ENCODE data around the gene DHDH. TPM values are rescaled to one million over a fixed set of nuclear protein-coding genes. Genes with fewer than 3 reads are reported as not detected.
A peak's percentile ranks its signal among the peaks of the same experiment; 100 is the strongest.

DHDH gene
- total RNA-seq, 1 donor from 2014 or later = not detected

DNA sequence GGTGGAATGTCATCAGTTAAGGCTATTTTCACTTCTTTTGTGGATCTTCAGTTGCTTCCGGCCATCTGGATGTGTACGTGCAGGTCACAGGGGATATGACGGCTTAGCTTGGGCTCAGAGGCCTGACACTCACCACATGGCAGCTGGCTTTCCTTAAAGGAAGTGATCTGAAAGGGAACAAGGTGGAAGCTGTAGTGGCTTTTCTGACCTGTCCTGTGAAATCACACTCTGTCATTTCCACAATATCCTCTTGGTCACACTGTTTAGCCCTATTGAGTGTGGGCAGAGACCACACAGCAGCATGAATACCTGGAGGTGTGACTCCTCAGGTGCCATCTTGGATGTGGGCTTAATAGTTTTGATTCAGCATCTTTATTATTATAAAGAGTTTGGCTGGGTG is 16.7 kb downstream of the DHDH start:
- peak; percentile 69 to 79 for DNase-seq (ENCODE audit: low read depth in 2 of 2)

DNA sequence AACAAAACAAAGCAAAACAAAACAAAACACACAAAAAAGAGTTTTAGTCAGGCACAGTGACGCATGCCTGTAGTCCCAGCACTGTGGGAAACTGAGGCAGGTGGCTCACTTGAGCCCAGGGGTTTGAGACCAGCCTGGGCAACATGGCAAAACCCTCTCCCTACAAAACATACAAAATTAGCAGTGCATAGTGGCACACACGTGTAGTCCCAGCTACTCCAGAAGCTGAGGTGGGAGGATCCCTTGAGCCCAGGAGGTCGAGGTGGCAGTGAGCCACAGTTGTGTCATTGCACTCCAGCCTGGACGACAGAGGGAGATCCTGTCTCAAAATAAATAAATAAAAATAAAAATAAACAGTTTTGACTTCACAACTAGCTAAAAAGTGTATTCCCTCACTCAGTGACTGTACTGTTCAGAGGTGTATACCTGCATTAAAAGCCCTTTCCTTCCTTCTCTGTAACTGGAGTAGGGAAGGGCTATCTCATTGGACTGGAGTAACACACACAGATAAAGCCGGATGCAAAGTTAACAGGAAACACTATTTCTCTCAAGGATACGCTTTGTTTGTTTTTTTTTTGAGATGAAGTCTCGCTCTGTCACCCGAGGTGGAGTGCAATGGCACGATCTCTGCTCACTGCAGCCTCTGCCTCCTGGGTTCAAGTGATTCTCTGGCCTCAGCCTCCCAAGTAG is 17.5 kb downstream of the DHDH start:
- DNase-seq (ENCODE audit: low read depth in 2 of 2) = peak in 1 of 2 donors; percentile 43

DNA sequence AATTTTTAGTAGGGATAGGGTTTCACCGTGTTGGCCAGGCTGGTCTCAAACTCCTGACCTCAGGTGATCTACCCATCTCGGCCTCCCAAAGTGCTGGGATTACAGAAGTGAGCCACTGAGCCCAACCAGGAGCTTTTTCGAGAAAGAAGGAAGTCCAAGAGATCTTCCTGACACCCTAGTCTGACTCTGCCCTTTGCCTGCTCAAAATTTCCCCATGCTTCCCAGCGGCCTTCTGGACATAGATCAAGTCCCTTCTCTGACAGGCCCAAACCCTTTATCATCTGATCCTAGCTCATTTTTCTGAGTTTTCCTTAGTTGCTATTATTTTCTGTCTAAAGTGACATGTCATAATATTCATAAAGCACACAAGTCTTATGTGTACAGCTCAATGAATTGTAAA is 19.6 kb downstream of the DHDH start:
- no peak for DNase-seq (ENCODE audit: low read depth in 2 of 2)

DNA sequence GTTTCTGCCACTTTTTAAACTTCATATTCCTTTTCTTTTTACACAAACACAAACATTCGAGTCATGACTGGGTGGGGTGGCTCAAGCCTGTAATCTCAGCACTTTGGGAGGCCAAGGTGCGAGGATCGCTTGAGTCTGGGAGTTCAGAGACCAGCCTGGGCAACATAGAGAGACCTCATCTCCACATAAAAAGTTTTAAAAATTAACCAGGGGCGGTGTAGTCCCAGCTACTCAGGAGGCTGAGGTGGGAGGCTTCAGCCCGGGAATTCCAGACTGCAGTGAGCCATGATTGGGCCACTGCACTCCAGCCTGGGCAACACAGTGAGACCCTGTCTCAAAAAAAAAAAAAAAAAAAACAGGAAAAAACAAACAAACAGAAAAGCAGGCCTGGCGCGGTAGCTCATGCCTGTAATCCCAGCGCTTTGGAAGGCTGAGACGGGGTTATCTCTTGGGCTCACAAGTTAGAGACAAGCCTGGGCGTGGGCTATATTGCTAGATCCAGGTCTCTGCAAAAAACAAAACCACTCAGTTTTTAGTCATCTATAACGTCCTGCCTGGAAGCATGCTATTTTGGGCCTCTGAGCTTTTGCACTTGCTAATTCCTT is 20.6 kb downstream of the DHDH start:
- DNase-seq (ENCODE audit: low read depth in 2 of 2) = no peak

DNA sequence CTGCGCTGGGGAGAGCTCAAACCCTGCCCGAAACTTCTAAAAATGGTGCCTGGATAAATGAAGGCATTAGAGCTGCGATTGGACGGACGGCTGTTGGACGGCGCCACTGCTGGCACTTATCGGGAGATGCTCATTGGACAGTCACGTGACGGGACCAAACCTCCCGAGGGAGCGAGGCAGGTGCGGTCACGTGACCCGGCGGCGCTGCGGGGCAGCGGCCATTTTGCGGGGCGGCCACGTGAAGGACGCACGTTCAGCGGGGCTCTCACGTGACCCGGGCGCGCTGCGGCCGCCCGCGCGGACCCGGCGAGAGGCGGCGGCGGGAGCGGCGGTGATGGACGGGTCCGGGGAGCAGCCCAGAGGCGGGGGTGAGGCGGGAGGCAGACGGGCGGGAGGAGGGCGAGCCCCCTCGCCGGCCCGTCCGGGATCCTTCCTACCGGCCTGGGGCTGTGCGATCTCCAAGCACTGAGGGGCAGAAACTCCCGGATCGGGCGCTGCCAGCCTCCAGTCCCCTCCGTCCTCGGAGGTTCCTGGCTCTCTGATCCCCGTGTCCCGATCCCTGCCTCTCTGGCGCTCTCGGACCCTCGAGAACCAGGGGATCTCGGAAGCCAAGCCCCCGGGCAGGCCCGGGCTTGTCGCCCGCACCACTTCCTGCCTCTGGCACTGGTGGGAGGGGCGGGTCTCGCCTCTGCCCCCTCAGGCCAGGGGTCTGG is 21.3 kb downstream of the DHDH start, which contains the start of gene BAX:
BAX (plus strand) TSS at position 281 of the 713 bp plus-strand sequence; CDS start at position 335, 54 bp downstream.
- peak; percentile 96 to 98 for DNase-seq (ENCODE audit: low read depth in 2 of 2)

DNA sequence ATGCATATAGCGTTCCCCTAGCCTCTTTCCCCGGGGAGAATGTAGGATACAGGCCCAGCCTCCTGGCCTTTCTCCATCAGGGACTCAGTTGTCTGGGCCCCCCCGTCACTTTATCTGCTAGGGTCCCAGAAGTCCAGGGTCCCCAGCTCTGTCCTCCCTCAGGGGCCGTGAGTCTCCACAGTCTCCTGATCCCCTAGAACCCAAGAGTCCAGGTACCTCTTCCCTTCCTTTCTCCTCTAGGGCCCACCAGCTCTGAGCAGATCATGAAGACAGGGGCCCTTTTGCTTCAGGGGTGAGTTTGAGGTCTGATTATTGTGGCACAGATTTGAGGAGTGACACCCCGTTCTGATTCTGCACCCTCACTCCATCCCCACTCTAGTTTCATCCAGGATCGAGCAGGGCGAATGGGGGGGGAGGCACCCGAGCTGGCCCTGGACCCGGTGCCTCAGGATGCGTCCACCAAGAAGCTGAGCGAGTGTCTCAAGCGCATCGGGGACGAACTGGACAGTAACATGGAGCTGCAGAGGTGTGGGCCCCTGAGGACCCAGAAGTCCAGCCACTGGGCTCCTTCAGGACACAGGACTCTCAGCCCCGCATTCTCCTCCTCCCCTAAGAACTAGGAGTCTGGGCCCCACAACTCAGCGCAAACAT is 21.9 kb downstream of the DHDH start:
- no peak for DNase-seq (ENCODE audit: low read depth in 2 of 2)

DNA sequence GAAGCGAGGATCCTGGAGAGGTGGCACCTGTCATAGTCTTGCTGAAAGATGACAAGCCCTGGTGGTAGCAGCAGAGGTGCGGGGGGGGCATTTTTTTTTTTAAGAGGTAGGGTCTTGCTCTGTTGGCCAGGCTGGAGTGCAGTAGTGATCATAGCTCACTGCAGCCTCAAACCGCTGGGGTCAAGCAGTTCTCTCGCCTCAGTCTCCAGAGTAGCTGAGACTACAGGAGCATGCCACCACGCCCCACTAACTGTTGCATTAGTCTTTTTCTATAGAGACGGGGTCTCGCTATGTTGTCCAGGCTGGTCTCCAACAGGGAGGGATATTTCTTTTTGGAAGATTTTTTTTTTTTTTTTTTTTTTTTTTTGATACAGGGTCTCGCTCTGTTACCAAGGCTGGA is 24.5 kb downstream of the DHDH start:
- no peak for DNase-seq (ENCODE audit: low read depth in 2 of 2)

DNA sequence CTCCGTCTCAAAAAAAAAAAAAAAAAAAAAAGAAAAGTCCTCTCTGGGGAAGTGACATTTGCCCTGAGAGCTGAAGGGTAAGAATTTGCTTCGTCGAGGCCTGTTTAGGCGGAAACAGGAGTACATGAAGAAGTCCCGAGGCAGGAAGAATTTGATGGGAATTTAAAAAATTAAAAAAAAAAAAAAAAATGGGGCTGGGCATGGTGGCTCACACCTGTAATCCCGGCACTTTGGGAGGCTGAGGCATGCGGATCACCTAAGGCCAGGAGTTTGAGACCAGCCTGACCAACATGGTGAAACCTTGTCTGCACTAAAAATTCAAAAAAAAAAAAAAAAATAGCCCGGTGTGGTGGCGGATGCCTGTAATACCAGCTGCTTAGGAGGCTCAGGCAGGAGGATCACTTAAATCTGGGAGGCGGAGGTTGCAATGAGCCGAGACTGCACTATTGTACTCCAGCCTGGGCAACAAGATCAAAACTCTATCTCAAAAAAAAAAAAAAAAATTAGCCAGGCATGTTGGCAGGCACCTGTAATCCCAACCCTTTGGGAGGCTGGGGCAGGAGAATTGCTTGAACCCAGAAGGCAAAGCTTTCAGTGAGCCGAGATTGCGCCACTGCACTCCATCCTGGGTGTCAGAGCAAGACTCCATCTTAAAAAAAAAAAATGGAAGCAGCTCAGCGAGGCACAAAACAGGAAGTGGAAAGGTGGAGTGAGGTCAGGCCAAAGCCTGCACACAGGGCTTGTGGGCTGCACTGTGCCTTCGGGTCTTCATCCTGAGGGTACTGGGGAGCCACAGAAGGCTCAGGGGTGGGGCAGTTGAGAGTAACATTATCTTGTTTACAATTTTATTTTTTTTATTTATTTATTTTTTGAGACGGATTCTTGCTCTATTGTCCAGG is 26.1 kb downstream of the DHDH start:
- DNase-seq (ENCODE audit: low read depth in 2 of 2) = no peak

DNA sequence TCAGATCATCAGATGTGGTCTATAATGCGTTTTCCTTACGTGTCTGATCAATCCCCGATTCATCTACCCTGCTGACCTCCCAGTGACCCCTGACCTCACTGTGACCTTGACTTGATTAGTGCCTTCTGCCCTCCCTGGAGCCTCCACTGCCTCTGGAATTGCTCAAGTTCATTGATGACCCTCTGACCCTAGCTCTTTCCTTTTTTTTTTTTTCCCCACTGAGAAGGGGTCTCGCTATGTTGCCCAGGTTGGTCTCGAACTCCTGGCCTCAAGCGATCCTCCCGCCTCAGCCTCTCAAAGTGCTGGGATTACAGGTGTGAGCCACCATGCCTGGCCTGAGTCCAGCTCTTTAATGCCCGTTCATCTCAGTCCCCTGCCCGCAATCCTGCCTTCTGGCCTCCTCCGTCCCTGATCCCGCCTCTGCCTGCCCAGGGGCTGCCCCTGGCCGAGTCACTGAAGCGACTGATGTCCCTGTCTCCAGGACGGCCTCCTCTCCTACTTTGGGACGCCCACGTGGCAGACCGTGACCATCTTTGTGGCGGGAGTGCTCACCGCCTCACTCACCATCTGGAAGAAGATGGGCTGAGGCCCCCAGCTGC is 27.7 kb downstream of the DHDH start:
- no peak for DNase-seq (ENCODE audit: low read depth in 2 of 2)

DNA sequence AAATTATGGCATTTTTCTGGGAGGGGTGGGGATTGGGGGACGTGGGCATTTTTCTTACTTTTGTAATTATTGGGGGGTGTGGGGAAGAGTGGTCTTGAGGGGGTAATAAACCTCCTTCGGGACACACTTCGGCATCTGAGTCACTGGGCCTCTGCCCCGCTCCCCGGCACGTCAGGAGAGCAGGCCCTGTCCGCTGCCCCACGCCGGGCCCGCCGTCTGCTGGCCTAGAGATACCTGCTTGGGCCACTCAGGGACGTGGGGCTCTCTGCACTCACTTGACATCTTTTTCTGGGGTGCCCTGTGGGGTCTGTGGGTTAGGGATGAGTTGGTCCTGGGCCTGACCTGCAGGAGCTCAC is 28.2 kb downstream of the DHDH start:
- no peak for DNase-seq (ENCODE audit: low read depth in 2 of 2)

DNA sequence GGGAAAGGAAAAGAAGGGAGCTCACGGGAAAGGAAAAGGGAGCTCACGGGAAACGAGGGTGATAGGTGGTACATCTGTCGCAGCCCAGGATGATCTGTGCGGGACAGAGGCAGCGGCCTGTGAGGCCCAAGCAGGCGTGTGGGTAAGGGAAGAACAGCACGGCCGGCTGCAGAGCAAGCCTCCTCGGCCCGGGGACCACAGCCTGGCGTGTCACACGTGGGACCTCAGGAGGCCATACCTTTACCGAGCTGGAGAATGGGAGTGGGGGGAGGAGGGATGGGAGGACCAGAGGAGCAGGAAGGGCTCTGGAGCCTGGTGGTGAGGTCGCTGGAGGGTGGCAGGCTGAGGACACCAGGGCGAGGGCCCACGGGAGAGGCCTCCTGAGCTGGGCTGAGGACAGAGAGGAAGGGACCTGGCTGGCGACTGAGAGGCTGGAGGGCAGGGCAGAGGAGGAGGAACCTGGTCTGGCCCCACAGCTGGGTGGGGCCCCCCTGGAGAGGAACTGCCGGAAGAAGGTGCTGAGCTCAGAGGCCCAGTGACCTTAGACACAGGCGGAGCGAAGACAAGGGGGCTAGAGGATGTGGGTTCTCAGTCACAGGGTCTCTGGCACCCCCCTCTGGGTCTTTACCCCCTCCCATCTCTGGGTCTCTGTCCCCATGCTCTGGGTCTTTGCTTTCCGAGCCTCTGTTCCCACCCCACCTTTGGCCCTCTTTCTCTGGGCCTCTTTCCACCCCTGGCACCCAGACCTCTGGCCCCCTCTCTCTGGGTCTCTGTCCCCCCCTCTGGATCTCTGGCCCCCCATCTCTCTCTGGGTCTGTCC is 28.7 kb downstream of the DHDH start:
- DNase-seq (ENCODE audit: low read depth in 2 of 2) = peak in 1 of 2 donors; percentile 41

DNA sequence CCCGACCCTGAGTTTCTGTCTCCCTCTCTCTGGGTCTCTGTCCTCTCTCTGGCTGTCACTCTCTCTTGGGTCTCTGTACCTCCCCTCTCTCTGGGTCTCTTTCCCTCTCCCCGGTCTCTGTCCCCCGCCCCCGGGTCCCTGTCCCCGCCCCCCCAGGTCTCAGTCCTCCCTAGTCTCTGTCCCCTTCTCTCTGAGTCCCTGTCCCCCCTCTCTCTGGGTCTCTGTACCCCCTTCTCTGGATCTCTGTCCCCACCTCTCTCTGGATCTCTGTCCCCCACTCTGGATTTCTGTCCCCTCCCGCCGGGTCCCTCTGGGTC is 29.3 kb downstream of the DHDH start:
- no peak for DNase-seq (ENCODE audit: low read depth in 2 of 2)

DNA sequence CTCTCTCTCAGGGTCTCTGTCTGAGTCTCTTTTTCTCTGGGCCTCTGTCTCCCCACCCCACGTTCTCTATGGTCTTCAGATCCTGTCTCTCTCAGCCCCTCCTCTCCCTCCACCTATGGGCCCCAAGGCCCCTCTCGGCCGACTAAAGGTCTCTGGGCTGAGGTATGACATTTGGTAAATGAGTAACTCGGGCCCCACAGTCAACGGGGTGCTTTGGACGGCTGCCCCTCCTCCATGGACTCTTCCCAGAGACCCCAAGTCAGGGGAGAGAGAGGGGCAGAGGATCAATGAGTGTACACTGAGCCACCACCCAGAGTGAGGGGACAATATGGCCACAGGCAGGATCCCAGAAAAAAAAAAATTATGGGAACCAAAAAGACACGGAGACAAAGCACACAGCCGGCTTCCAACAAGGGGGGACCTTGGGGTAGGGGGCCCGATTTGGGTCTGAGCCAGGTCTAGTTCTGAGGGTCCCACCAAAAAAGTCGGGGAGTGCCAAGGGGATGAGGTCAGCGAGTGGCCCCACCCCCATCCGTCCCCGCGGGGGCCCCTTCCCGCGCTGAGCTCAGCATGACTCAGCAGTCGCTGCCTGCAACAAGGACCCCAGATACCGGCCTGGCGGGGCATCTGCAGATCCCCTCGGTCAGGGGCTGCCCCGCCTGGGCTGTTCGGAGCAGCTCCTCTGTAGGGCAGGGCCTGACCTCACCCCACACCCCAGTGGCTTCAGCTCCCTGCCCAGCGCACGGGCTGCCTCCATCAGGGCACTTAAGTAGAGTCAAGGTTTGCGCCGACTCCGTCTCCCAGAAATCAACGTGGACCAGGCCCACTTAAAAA is 30.1 kb downstream of the DHDH start:
- DNase-seq (ENCODE audit: low read depth in 2 of 2) = peak; percentile 67 to 73

DNA sequence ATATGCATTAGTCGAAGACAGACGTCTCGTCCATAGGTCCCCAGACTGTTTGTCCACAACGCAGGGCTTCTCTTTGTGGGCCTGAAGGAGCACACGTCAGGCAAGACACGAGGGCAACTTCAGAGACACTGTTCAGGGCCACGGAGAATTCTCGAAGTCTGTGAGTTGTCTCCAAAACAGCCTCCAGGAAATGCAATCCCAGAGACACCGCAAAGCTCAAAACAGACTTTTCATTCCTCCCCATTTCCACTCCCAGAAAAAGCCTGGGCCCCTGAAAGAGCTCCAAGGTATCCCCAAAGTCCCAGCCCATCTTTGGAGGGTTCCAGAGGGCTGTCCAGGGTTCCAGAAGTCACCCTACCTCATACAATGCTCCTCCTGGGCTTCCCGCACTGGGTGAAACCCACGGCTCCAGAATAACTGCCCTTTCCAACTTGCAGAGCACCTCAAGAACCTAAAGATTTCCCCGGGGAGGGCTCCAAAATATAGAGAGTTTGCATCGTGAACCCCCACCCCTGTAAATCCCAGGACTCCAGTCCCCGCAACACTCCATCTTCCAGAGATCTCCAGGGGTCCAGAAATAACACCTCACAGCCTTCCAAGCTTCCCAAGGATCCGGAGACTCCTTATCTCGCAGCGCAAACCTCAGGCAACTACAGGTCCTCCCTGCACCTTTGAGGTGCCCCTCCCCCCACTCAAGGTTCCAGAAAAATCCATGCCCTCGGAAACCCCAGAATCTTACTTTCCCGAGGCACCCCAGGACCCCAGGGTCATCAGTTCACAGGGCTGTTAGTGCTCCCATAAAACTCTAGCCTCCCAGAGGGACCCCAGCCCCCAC is 30.9 kb downstream of the DHDH start:
- peak in 1 of 2 donors; percentile 50 for DNase-seq (ENCODE audit: low read depth in 2 of 2)

DNA sequence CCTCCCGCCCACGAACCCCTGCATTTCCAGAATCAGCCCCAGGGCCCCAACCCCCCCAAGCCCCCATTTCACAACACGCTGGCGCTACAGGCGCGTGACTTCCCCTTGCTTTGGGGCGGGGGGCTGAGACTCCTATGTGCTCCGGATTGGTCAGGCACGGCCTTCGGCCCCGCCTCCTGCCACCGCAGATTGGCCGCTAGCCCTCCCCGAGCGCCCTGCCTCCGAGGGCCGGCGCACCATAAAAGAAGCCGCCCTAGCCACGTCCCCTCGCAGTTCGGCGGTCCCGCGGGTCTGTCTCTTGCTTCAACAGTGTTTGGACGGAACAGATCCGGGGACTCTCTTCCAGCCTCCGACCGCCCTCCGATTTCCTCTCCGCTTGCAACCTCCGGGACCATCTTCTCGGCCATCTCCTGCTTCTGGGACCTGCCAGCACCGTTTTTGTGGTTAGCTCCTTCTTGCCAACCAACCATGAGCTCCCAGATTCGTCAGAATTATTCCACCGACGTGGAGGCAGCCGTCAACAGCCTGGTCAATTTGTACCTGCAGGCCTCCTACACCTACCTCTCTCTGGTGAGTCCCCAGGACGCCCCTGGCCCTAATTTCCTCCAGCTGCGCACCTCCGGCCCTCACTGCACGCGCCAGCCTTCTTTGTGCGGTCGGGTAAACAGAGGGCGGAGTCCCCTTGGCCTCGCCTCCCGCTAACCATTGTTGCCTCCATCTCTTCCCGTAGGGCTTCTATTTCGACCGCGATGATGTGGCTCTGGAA is 31.7 kb downstream of the DHDH start, which contains the start of gene FTL:
FTL (plus strand) TSS at position 270 of the 766 bp plus-strand sequence; CDS start at position 469, 199 bp downstream.
- DNase-seq (ENCODE audit: low read depth in 2 of 2) = peak; percentile 96 to 99

DNA sequence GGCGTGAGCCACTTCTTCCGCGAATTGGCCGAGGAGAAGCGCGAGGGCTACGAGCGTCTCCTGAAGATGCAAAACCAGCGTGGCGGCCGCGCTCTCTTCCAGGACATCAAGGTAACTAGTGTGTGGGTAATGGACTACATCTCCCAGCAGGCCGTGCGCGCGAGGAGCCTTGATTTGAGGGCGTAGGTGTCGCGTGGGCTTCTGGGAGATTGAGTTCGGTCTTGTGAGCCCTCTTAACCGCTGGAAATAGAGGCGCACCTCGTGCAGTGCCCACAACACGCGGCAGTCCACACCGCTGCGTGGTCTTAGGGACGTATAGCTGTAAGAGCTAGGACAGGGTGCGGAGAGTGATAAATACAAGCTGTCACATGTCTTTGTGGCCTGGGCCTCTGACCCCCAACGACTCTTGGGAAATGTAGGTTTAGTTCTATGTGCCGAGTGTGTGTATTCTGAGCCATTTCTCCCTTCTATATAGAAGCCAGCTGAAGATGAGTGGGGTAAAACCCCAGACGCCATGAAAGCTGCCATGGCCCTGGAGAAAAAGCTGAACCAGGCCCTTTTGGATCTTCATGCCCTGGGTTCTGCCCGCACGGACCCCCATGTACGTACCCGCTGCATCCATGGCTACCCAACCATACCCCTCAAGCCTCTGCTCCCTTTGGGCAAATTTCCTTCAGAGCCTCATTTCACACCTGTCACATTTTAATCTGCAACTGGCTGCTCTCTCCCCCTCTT is 32.5 kb downstream of the DHDH start:
- peak; percentile 86 to 89 for DNase-seq (ENCODE audit: low read depth in 2 of 2)
